GM21529 (cell line): ENCODE results near the gene MRPL53.

ENCODE experiments used
- ATAC-seq: cut with Tn5 transposase; IDR thresholded peaks from one replicate; pipeline ENCODE4 v1.9.1; 2021; ENCODE audit not compliant: unreplicated experiment

MRPL53 gene

GRCh38 chr2:74429487-74430451, 42.7 kb downstream of the MRPL53 start:
- ATAC-seq = no peak

DNA sequence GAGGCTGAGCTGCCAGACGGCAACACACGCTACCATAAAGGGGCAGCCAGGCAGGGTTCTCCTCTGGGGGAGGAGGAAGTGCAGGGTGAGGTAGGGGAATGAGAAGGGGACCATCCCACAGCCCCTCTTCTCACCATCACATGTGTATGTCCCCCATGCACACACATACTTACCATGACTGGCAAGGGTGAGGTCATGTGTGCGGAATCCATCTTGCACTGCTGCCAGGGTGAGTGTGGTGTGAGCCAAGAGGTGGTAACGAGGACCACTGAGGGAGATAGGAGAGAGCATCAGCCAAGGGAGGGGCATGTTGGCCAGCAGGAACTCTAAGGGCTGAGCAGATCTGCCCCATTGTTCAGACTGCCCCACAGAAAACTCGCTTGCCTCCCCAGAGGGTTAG, 43.8 kb downstream of the MRPL53 start:
- ATAC-seq = no peak

GRCh38 chr2:74427551-74427950, 44.9 kb downstream of the MRPL53 start:
- no peak for ATAC-seq

GRCh38 chr2:74426181-74426758, 46.2 kb downstream of the MRPL53 start:
- no peak for ATAC-seq

- ATAC-seq = no peak
These were observed 47.0 kb downstream of the MRPL53 start for GRCh38 chr2:74425523-74425922.

DNA sequence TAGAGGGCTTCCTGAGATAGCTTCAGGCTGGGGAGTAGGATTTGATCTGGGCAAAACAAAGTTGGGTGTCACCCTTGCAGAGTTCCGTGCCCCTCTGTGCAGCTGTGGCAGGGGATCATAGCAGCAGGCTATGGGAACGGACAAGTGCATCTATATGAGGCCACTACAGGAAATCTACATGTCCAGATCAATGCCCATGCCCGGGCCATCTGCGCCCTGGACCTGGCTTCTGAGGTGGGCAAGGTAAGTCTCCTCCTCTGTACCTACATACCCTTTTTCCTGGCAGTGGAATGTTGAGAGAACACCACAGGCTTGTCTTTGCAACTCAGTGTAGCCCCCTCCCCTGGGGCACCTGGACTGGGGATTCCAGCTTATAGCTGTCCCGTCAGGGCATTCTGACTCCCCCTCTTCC, 47.5 kb downstream of the MRPL53 start:
- no peak for ATAC-seq

- no peak for ATAC-seq
These were observed 48.1 kb downstream of the MRPL53 start for GRCh38 chr2:74424139-74424992.

GRCh38 chr2:74423231-74424095, 49.0 kb downstream of the MRPL53 start:
- no peak for ATAC-seq
